Neural cell (in vitro differentiated cells): ENCODE data around the gene NUF2. TPM values are rescaled to one million over a fixed set of nuclear protein-coding genes. Genes with fewer than 3 reads are reported as not detected.

Source experiments
- H2AFZ ChIP-seq: fragments of 200-600, 300-800 bp; sonication (generic), shearing (Covaris generic); 2 replicates; pipeline ENCODE4 v1.6.0; 2014; ENCODE audit warnings: low read depth, mild to moderate bottlenecking, antibody characterized with exemption, low read length, moderate library complexity
- H3F3A ChIP-seq: fragments of 200-600 bp; shearing (Covaris generic); 2 replicates; pipeline ENCODE4 v1.6.1; 2016; ENCODE audit warnings: mild to moderate bottlenecking, moderate library complexity, mixed read lengths, antibody characterized with exemption, low read length; ENCODE audit not compliant: insufficient read depth, poor library complexity, severe bottlenecking
- H3K27ac ChIP-seq: fragments of 200-600, 300-800 bp; sonication (generic), shearing (Covaris generic); 2 replicates; pipeline ENCODE4 v1.5.1; 2014; ENCODE audit warnings: mild to moderate bottlenecking, low read length, moderate library complexity
- H3K27me3 ChIP-seq: fragments of 300-800, 200-600 bp; sonication (generic), shearing (Covaris generic); 2 replicates; pipeline ENCODE4 v1.6.0; 2014; ENCODE audit warnings: mild to moderate bottlenecking, low read depth, low read length, moderate library complexity; ENCODE audit not compliant: insufficient read depth
- H3K36me3 ChIP-seq: fragments of 300-800, 200-600 bp; sonication (generic), shearing (Covaris generic); 2 replicates; pipeline ENCODE4 v1.5.1; 2014; ENCODE audit warnings: mild to moderate bottlenecking, antibody characterized with exemption, low read length, moderate library complexity; ENCODE audit not compliant: insufficient read depth
- H3K4me2 ChIP-seq: fragments of 300-800, 200-600 bp; sonication (generic), shearing (Covaris generic); 2 replicates; pipeline ENCODE4 v1.6.0; 2014; ENCODE audit warnings: mild to moderate bottlenecking, low read length
- H3K4me3 ChIP-seq: fragments of 300-800, 200-600 bp; sonication (generic), shearing (Covaris generic); 2 replicates; pipeline ENCODE4 v1.5.1; 2014; ENCODE audit warnings: mild to moderate bottlenecking, low read length, moderate library complexity
- H3K79me2 ChIP-seq: fragments of 200-600 bp; shearing (Covaris generic); replicated peaks from 2 replicates; pipeline ENCODE4 v1.6.0; 2014; ENCODE audit warnings: mild to moderate bottlenecking, low read length, moderate library complexity; ENCODE audit not compliant: insufficient read depth
- H3K9ac ChIP-seq: fragments of 300-800, 200-600 bp; sonication (generic), shearing (Covaris generic); 2 replicates; pipeline ENCODE4 v1.6.1; 2016; ENCODE audit warnings: mild to moderate bottlenecking, low read length, mixed read lengths
- H3K9me2 ChIP-seq: fragments of 200-600 bp; shearing (Covaris generic); 2 replicates; pipeline ENCODE4 v1.6.1; 2016; ENCODE audit warnings: mild to moderate bottlenecking, low read length, mixed read lengths; ENCODE audit not compliant: insufficient read depth
- H3K9me3 ChIP-seq: fragments of 200-600, 300-800 bp; sonication (generic), shearing (Covaris generic); 2 replicates; pipeline ENCODE4 v1.6.1; 2016; ENCODE audit warnings: mild to moderate bottlenecking, mixed run types, low read length, moderate library complexity, mixed read lengths
- H4K20me1 ChIP-seq: fragments of 200-600 bp; shearing (Covaris generic); 2 replicates; pipeline ENCODE4 v1.6.1; 2016; ENCODE audit warnings: mild to moderate bottlenecking, mixed run types; ENCODE audit not compliant: insufficient read depth
- CTCF ChIP-seq: fragments of 450-650 bp; IDR thresholded peaks from 2 replicates; pipeline ENCODE4 v1.5.1; 2014; ENCODE audit warnings: antibody characterized with exemption, mild to moderate bottlenecking, moderate library complexity; ENCODE audit not compliant: poor library complexity, severe bottlenecking
- EP300 ChIP-seq: fragments of 450-650 bp; conservative IDR thresholded peaks from 2 replicates; pipeline ENCODE4 v1.6.1; 2014; ENCODE audit warnings: antibody characterized with exemption, mild to moderate bottlenecking, moderate library complexity; ENCODE audit not compliant: poor library complexity, severe bottlenecking
- EZH2 ChIP-seq: fragments of 200-600, 300-800 bp; shearing (Covaris generic), sonication (generic); IDR thresholded peaks from 2 replicates; pipeline ENCODE4 v1.6.1; 2014; ENCODE audit warnings: antibody characterized with exemption, low read length, borderline replicate concordance, mild to moderate bottlenecking; ENCODE audit not compliant: insufficient read depth, poor library complexity, severe bottlenecking
- MXI1 ChIP-seq: fragments of 450-650 bp; conservative IDR thresholded peaks from 2 replicates; pipeline ENCODE4 v1.6.1; 2014; ENCODE audit warnings: antibody characterized with exemption, mild to moderate bottlenecking; ENCODE audit not compliant: poor library complexity, severe bottlenecking
- POLR2AphosphoS5 ChIP-seq: IDR thresholded peaks from 2 replicates; pipeline ENCODE4 v1.6.1; 2012
- RAD21 ChIP-seq: fragments of 450-650 bp; conservative IDR thresholded peaks from 2 replicates; pipeline ENCODE4 v1.6.1; 2014; ENCODE audit warnings: antibody characterized with exemption, mild to moderate bottlenecking, moderate library complexity
- SMC3 ChIP-seq: fragments of 450-650 bp; conservative IDR thresholded peaks from 2 replicates; pipeline ENCODE4 v1.6.1; 2014; ENCODE audit warnings: antibody characterized with exemption, mild to moderate bottlenecking, moderate library complexity; ENCODE audit not compliant: poor library complexity
- TAF1 ChIP-seq: IDR thresholded peaks from 2 replicates; pipeline ENCODE4 v1.6.1; 2012; ENCODE audit warnings: low read depth
- polyA plus RNA-seq: library from polyadenylated mRNA; depleted of rRNA; stranded (reverse); fragments of >200 nt; gene quantifications from 2 replicates; pipeline ENCODE4 v1.2.3, GENCODE V29; 2014
- TF ChIP-seq, protein P1 (sequence below): IDR thresholded peaks from 2 replicates; pipeline ENCODE4 v1.6.1; 2012; ENCODE audit warnings: borderline replicate concordance

Gene NUF2
- polyA plus RNA-seq, 1 donor from 2014 or later = 2.8 TPM

DNA sequence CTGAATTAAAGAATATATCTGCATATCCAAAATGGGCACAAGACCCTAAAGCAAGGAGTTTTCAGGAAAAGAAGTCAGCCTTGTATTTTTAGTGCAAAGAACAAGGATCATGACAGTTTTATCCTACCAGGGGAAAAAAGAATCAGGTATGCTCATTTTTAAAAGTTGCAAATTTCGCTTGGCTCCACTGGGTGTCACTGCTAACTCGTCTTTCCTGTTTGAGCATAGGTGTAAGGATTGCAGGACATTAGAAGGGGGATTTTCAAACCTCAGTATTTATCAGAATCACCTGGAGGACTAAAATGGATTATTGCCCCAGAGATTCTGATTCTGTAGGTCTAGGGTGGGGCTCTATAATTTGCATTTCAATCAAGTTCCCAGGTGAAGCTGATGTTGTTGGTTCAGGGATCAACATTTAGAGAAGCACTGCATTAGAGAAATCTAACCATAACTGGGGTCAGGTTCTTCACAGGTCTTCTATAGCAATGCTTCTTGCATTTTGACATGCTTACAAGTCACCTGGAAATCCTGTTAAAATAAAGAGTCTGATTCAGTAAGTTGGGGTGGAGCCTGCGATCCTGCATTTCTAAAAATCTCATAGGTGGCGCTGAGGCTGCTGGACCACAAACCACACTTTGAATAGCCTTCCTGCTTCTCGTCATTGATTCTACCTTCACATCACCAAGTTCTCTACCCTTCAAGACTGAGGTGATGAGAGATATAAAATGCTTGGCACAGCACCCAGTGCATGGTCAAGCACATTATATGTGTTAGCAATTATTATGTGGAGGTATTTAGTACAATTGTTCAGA is 39.6 kb downstream of the NUF2 start:
- Histone ChIP-seq H3K9me2 (no peaks in the 10 kb centered on the region), H3K79me2 (no peaks in the 10 kb centered on the region), H4K20me1 (no peaks in the 10 kb centered on the region), H3K36me3 (no peaks in the 10 kb centered on the region), H3K4me3 (no peak overlapping the region), H3F3A (no peaks in the 10 kb centered on the region), H3K4me2 (no peak overlapping the region), H3K27ac (no peak overlapping the region), H3K9ac (no peak overlapping the region), H2AFZ (no peak overlapping the region), H3K9me3 (no peaks in the 10 kb centered on the region), H3K27me3 (no peaks in the 10 kb centered on the region)
- TF ChIP-seq, protein P1, sequence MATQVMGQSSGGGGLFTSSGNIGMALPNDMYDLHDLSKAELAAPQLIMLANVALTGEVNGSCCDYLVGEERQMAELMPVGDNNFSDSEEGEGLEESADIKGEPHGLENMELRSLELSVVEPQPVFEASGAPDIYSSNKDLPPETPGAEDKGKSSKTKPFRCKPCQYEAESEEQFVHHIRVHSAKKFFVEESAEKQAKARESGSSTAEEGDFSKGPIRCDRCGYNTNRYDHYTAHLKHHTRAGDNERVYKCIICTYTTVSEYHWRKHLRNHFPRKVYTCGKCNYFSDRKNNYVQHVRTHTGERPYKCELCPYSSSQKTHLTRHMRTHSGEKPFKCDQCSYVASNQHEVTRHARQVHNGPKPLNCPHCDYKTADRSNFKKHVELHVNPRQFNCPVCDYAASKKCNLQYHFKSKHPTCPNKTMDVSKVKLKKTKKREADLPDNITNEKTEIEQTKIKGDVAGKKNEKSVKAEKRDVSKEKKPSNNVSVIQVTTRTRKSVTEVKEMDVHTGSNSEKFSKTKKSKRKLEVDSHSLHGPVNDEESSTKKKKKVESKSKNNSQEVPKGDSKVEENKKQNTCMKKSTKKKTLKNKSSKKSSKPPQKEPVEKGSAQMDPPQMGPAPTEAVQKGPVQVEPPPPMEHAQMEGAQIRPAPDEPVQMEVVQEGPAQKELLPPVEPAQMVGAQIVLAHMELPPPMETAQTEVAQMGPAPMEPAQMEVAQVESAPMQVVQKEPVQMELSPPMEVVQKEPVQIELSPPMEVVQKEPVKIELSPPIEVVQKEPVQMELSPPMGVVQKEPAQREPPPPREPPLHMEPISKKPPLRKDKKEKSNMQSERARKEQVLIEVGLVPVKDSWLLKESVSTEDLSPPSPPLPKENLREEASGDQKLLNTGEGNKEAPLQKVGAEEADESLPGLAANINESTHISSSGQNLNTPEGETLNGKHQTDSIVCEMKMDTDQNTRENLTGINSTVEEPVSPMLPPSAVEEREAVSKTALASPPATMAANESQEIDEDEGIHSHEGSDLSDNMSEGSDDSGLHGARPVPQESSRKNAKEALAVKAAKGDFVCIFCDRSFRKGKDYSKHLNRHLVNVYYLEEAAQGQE = no peak
- TF ChIP-seq CTCF (peak; percentile 86), MXI1 (no peak), RAD21 (peak; percentile 92), TAF1 (no peak), SMC3 (peak; percentile 83)

DNA sequence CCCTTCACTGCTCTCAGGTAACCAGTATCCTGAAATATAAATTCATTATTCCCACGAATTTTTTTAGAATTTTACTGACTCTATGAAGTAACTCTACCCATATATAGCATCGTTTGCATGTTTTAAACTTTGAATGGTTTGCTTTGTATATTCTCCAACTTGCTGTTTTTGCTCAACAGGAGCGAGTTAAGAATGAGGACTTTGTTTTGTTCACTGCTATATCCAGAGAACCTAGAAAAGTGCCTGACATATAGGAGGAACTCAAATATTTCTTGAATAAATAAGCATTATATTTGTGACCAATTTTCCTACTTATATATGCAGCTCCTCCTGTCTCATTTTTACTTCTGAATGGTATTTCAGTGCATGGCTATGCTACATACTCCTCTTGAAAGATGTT is 43.4 kb downstream of the NUF2 start:
- Histone ChIP-seq H3K4me2 (no peak overlapping the region), H3K79me2 (no peaks in the 10 kb centered on the region), H2AFZ (no peak overlapping the region), H3K9ac (no peak overlapping the region), H3K9me2 (no peaks in the 10 kb centered on the region), H3K36me3 (no peaks in the 10 kb centered on the region), H3K27me3 (no peaks in the 10 kb centered on the region), H3K4me3 (no peak overlapping the region), H3K9me3 (no peaks in the 10 kb centered on the region), H4K20me1 (no peaks in the 10 kb centered on the region), H3K27ac (no peak overlapping the region), H3F3A (no peaks in the 10 kb centered on the region)
- no peak for TF ChIP-seq SMC3
- TF ChIP-seq TAF1 = no peak
- no peak for TF ChIP-seq EP300
- TF ChIP-seq MXI1 = no peak
- TF ChIP-seq POLR2AphosphoS5 = no peak
- TF ChIP-seq, protein P1 = no peak
- no peak for TF ChIP-seq RAD21
- TF ChIP-seq EZH2 = no peak
- TF ChIP-seq CTCF = no peak
